IPS-18c (cell line): Measurements from ENCODE around the gene RYR2.
"Not testable (repeated sequence)": the region's sequence is repeated elsewhere in the genome, so short reads cannot be mapped to it uniquely, and the experiment has no call there.

Experiments
- H3K4me3 ChIP-seq: 2 replicates; pipeline ENCODE4 v1.7.0; 2013; ENCODE audit warnings: low read depth, mild to moderate bottlenecking, low read length, moderate library complexity; ENCODE audit not compliant: insufficient read depth
- H3K9me3 ChIP-seq: one replicate; pipeline ENCODE4 v1.6.1; 2013; ENCODE audit warnings: mild to moderate bottlenecking, low read length, moderate library complexity; ENCODE audit not compliant: control insufficient read depth, insufficient read depth

Gene RYR2

DNA sequence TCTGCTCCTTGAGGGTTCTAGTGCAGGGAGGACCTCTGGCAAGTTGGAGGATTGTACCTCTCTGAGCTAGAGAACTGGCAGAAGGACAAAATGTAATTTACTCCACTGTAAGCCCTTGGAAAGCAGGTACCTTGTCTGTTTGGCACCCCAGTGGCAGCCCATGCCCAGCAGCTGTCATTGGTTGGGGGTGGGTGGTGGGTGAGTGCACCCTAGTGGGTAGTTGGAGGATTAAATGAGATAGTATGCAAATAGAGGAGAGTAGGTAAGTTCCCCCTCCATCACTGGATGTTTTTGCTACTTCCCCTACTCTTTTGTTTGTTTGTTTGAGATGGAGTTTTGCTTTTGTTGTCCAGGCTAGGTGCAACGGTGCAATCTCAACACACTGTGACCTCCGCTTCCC, 69.8 kb downstream of the RYR2 start:
- H3K9me3 ChIP-seq, result no peaks in the 10 kb centered on the region
- H3K4me3 ChIP-seq, result no peak overlapping the region

GRCh38 chr1:237112663-237113062, 70.7 kb downstream of the RYR2 start:
- H3K9me3 ChIP-seq, result no peaks in the 10 kb centered on the region
- H3K4me3 ChIP-seq, result no peak overlapping the region

GRCh38 chr1:237115035-237115434, 73.1 kb downstream of the RYR2 start:
- Histone ChIP-seq H3K9me3 (no peaks in the 10 kb centered on the region), H3K4me3 (no peak overlapping the region)

DNA sequence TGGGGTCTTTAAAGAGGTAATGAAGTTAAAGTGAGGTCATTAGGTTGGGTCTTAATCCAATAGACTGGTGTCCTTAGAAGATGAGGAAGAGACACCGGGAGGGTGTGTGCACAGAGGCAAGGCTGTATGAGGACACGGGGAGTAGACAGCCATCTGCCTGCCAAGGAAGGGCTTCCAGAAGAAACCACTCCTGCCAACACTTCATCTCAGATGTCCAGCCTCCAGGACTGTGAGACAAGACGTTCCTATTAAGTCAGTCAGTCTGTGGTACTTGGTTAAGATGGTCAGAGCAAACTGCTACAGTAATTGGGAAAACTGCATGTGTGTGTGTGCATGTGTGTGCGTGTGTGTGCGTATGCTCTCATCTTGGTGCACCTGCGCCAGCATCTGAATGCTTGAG, 77.1 kb downstream of the RYR2 start:
- H3K9me3 ChIP-seq, result no peaks in the 10 kb centered on the region

DNA sequence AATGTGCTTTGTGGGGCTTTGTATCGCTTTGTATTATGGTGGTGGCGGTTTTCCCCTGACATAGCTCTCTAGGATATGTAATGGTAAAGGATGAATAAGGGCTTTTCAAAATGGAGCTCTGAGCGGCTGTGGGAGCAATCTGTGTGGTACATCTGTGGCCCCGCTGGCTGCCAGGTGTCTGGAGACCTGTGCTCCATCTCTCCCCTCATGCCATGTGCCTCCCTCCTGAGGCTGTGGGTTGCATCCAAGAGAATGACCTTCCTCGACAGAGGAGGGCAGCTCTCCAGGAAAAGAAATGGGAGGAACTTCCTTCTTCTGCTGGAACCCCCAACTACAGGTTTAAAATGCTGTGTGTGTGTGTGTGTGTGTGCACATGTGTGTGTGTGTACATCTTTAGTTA, 78.7 kb downstream of the RYR2 start:
- no peak overlapping the region for H3K4me3 ChIP-seq
- H3K9me3 ChIP-seq, result no peaks in the 10 kb centered on the region

More for the DNA sequence above, 77.1 kb downstream of the RYR2 start:
- H3K4me3 ChIP-seq, result no peak overlapping the region

GRCh38 chr1:237124856-237125462, 83.0 kb downstream of the RYR2 start:
- no peak overlapping the region for H3K4me3 ChIP-seq
- H3K9me3 ChIP-seq, result peaks cover 5% of the 10 kb centered on the region

DNA sequence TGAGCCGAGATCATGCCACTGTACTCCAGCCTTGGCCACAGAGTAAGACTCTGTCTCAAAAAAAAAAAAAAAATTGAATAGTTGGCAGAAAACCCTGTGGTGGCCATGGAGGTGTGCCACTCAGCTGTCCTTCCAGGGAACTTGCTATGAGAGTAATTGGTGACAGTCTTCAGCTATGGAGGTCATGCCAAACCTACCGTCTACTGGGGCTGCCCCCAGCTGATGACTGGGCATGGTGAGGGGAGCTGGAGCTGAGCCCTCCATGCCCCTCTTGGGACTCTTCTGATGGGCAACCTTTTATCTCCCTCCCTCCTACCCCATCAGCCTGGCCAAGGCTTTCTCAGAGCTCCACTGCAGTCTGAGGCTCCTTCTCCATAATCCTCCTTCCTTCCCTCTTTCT, 84.2 kb downstream of the RYR2 start:
- Histone ChIP-seq H3K9me3 (peaks cover 5% of the 10 kb centered on the region), H3K4me3 (no peak overlapping the region)

- H3K4me3 ChIP-seq, H3K9me3 ChIP-seq: not testable (repeated sequence)
Measured at GRCh38 chr1:237127301-237127700, 85.3 kb downstream of the RYR2 start.

DNA sequence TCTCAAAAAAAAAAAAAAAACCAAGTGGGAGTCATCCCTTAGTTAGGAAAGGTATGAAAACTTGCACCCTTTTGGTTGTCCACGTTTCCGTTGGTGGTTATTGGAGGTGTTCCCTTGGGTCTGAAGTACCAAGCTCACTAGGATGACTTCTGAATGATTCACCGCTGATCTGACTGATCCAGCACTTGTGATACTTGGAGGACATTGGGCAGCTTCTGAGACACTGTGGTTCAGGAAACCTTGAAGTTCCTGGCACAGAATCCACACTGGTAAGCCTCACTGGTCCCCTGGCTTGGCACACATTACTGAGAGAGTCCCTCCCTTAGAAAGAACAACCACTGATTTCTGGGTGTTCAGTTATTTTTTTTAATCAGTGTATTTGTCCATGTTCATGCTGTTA, 91.9 kb downstream of the RYR2 start:
- H3K9me3 ChIP-seq, result no peaks in the 10 kb centered on the region

DNA sequence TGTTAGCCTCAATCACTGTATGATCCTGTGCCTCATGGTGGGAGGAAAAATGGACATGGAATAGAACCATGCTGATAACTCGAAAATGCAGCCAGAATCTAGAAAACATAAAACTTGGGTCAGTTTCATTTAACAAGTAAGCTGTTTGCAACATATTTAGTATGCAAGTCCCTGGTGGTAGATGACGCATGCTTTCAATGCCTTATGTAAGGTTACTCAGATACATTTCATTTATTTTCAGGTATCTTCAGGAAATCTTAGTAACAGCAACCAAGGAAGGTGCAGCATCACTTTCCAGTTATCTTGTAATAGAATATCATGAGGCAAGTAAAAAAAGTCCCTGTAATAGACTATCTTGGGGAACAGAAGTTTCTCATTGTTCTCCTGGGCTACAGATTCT, 92.9 kb downstream of the RYR2 start:
- no peak overlapping the region for H3K4me3 ChIP-seq

More for the DNA sequence above, 91.9 kb downstream of the RYR2 start:
- H3K4me3 ChIP-seq, result no peak overlapping the region

GRCh38 chr1:237138551-237138950, 96.6 kb downstream of the RYR2 start:
- H3K4me3 ChIP-seq, result no peak overlapping the region
- H3K9me3 ChIP-seq, result no peaks in the 10 kb centered on the region

More for the DNA sequence above, 92.9 kb downstream of the RYR2 start:
- H3K9me3 ChIP-seq, result no peaks in the 10 kb centered on the region

- H3K4me3 ChIP-seq, result no peak overlapping the region
- no peaks in the 10 kb centered on the region for H3K9me3 ChIP-seq
Measured at GRCh38 chr1:237139732-237140131, 97.7 kb downstream of the RYR2 start.

GRCh38 chr1:237140986-237141385, 99.0 kb downstream of the RYR2 start:
- H3K4me3 ChIP-seq, result no peak overlapping the region
- H3K9me3 ChIP-seq, result no peaks in the 10 kb centered on the region

DNA sequence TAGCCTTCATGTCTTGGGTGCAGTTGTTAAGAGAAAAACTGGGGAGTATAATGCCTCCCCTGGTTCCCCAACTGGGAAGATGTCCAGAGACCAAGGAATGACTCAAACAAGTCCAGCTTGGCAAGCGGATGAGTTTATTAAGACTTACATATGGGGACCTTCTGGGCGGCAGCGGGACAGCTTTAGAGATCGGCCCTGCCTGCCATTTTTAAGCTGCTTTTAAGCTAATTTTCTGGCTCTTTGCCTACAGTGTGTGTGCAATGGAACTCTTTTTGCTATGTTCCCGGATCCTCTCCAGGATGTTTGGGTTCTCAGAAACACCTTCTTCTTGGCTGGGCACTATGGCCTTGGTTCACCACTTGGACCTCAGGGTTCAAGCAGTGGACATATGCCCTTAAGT, 99.5 kb downstream of the RYR2 start:
- no peaks in the 10 kb centered on the region for H3K9me3 ChIP-seq
- H3K4me3 ChIP-seq, result no peak overlapping the region

GRCh38 chr1:237145379-237146135, 103.6 kb downstream of the RYR2 start:
- H3K4me3 ChIP-seq, result no peak overlapping the region
- no peaks in the 10 kb centered on the region for H3K9me3 ChIP-seq

- H3K4me3 ChIP-seq, result no peak overlapping the region
- no peaks in the 10 kb centered on the region for H3K9me3 ChIP-seq
Measured at GRCh38 chr1:237146241-237146640, 104.3 kb downstream of the RYR2 start.

DNA sequence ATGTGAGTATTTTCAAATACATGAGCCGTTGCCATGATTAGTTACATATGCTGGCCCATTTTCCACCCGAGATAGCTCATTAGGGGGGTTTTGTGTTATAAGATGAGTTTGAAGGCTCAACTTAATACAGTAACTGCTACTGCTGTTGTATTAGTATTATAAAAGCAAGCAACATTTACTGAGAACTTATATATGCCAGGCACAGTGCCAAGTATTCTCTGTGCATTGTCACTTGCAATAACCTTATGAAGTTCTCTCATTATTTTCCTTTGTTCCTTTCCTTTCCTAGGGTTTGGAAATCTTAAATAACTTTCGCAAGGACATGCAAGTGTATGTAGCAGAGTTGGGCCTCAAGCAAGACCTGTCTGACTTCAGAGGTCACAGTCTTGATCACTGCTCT, 107.9 kb downstream of the RYR2 start:
- H3K9me3 ChIP-seq, result no peaks in the 10 kb centered on the region
- no peak overlapping the region for H3K4me3 ChIP-seq

- H3K9me3 ChIP-seq, H3K4me3 ChIP-seq: not testable (repeated sequence)
Measured at GRCh38 chr1:237151979-237152378, 110.0 kb downstream of the RYR2 start.
